ENCODE data around the gene TNFSF8. TPM values are rescaled to one million over a fixed set of nuclear protein-coding genes. Genes with fewer than 3 reads are reported as not detected.

TNFSF8 gene
- total RNA-seq, 1 experiment from 2014 or later = not detected

GRCh38 chr9:114909661-114910060 lies 20.7 kb downstream of the TNFSF8 start (continued):
- TF ChIP-seq USF1 (CRISPR knock-in tag; IDR thresholded peaks at IDR 0.05) (no peak), IRF2 (CRISPR knock-in tag; IDR thresholded peaks at IDR 0.05; ENCODE audit: borderline replicate concordance, low read depth) (no peak), PRRX2 (CRISPR knock-in tag; IDR thresholded peaks at IDR 0.05) (no peak), ETV6 (CRISPR knock-in tag; IDR thresholded peaks at IDR 0.05) (no peak), ATF1 (CRISPR knock-in tag; IDR thresholded peaks at IDR 0.05) (no peak)
- TF ChIP-seq, protein P1, sequence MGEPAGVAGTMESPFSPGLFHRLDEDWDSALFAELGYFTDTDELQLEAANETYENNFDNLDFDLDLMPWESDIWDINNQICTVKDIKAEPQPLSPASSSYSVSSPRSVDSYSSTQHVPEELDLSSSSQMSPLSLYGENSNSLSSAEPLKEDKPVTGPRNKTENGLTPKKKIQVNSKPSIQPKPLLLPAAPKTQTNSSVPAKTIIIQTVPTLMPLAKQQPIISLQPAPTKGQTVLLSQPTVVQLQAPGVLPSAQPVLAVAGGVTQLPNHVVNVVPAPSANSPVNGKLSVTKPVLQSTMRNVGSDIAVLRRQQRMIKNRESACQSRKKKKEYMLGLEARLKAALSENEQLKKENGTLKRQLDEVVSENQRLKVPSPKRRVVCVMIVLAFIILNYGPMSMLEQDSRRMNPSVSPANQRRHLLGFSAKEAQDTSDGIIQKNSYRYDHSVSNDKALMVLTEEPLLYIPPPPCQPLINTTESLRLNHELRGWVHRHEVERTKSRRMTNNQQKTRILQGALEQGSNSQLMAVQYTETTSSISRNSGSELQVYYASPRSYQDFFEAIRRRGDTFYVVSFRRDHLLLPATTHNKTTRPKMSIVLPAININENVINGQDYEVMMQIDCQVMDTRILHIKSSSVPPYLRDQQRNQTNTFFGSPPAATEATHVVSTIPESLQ (CRISPR knock-in tag; IDR thresholded peaks at IDR 0.05) = no peak
- TF ChIP-seq, protein P2, sequence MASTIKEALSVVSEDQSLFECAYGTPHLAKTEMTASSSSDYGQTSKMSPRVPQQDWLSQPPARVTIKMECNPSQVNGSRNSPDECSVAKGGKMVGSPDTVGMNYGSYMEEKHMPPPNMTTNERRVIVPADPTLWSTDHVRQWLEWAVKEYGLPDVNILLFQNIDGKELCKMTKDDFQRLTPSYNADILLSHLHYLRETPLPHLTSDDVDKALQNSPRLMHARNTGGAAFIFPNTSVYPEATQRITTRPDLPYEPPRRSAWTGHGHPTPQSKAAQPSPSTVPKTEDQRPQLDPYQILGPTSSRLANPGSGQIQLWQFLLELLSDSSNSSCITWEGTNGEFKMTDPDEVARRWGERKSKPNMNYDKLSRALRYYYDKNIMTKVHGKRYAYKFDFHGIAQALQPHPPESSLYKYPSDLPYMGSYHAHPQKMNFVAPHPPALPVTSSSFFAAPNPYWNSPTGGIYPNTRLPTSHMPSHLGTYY (CRISPR knock-in tag; IDR thresholded peaks at IDR 0.05) = no peak

GRCh38 chr9:114908805-114909448 lies 21.5 kb downstream of the TNFSF8 start:
- Mint-ChIP-seq H3K4me1 (peaks cover 24% of the 10 kb centered on the region), H3K27ac (no peak overlapping the region), H3K4me3 (no peak overlapping the region), H3K36me3 (no peaks in the 10 kb centered on the region), H3K27me3 (ENCODE audit: low read depth) (peaks cover 52% of the 10 kb centered on the region), H3K9me3 (no peaks in the 10 kb centered on the region)
- DNase-seq (ENCODE audit: low spot score) = no peak
- ChIA-PET POLR2A (no interaction called here), CTCF (interaction anchor here (0.5 to 3.0 kb wide), 9 partner anchors 20 to 247 kb away, joined by 3 to 10 read pairs (median 3); no protein-coding TSS in a partner anchor)
- no peak for ATAC-seq
- no peak for TF ChIP-seq SMAD4 (CRISPR knock-in tag; IDR thresholded peaks at IDR 0.05)
- TF ChIP-seq ARID4B (CRISPR knock-in tag; IDR thresholded peaks at IDR 0.05; ENCODE audit: borderline replicate concordance) = no peak
- TF ChIP-seq, protein P3, sequence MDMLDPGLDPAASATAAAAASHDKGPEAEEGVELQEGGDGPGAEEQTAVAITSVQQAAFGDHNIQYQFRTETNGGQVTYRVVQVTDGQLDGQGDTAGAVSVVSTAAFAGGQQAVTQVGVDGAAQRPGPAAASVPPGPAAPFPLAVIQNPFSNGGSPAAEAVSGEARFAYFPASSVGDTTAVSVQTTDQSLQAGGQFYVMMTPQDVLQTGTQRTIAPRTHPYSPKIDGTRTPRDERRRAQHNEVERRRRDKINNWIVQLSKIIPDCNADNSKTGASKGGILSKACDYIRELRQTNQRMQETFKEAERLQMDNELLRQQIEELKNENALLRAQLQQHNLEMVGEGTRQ (CRISPR knock-in tag; IDR thresholded peaks at IDR 0.05) = no peak
- no peak for TF ChIP-seq ZNF671 (CRISPR knock-in tag; IDR thresholded peaks at IDR 0.05)
- no peak for TF ChIP-seq ZNF232 (CRISPR knock-in tag; IDR thresholded peaks at IDR 0.05)
- no peak for TF ChIP-seq ETV6 (CRISPR knock-in tag; IDR thresholded peaks at IDR 0.05)
- no peak for TF ChIP-seq AFF4 (CRISPR knock-in tag; IDR thresholded peaks at IDR 0.05; ENCODE audit: borderline replicate concordance)
- no peak for TF ChIP-seq NFYB (CRISPR knock-in tag; conservative IDR thresholded peaks at IDR 0.05; ENCODE audit: low read depth)
- no peak for TF ChIP-seq HMGA2 (CRISPR knock-in tag; IDR thresholded peaks at IDR 0.05)
- TF ChIP-seq, protein P4, sequence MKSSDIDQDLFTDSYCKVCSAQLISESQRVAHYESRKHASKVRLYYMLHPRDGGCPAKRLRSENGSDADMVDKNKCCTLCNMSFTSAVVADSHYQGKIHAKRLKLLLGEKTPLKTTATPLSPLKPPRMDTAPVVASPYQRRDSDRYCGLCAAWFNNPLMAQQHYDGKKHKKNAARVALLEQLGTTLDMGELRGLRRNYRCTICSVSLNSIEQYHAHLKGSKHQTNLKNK (CRISPR knock-in tag; IDR thresholded peaks at IDR 0.05) = no peak
- no peak for TF ChIP-seq STAT6 (CRISPR knock-in tag; conservative IDR thresholded peaks at IDR 0.05; ENCODE audit: low read depth)
- TF ChIP-seq ZNF263 (CRISPR knock-in tag; IDR thresholded peaks at IDR 0.05; ENCODE audit: low read depth) = no peak
- no peak for TF ChIP-seq FOXK1 (CRISPR knock-in tag; IDR thresholded peaks at IDR 0.05)
- no peak for TF ChIP-seq SP1 (CRISPR knock-in tag; conservative IDR thresholded peaks at IDR 0.05)

Data from WTC11 (cell line).